Uterus (tissue), 4 donors: ENCODE results near the gene KCNJ9. TPM values are rescaled to one million over a fixed set of nuclear protein-coding genes. Genes with fewer than 3 reads are reported as not detected.

Experiments
- DNase-seq, 2 donors: peaks; one replicate each; pipeline ENCODE4 v3.0.0-alpha.2; 2019 to 2020
- H3K27ac ChIP-seq, 2 donors: fragments of 200-600 bp; sonication (generic); 1 replicate in 1 of 2; 2 replicates in 1 of 2; pipeline ENCODE4 v1.5.1; 2016 to 2018
- H3K27me3 ChIP-seq, 2 donors: fragments of 200-600 bp; sonication (generic); one replicate each; pipeline ENCODE4 v1.5.1; 2018 to 2019; ENCODE audit warnings: control low read depth in 1 of 2
- H3K36me3 ChIP-seq, 2 donors: fragments of 200-600 bp; sonication (generic); one replicate each; pipeline ENCODE4 v1.5.1; 2019; ENCODE audit warnings: control low read depth in 1 of 2
- H3K4me1 ChIP-seq, 2 donors: fragments of 200-600 bp; sonication (generic); one replicate each; pipeline ENCODE4 v1.5.1; 2018 to 2019; ENCODE audit warnings: control low read depth in 1 of 2
- H3K4me3 ChIP-seq, 2 donors: fragments of 200-600 bp; sonication (generic); 1 replicate in 1 of 2; 2 replicates in 1 of 2; pipeline ENCODE4 v1.5.1; 2018 to 2019; ENCODE audit warnings: mild to moderate bottlenecking in 1 of 2
- H3K9me3 ChIP-seq, 2 donors: fragments of 200-600 bp; sonication (generic); one replicate each; pipeline ENCODE4 v1.5.1; 2019; ENCODE audit warnings: control low read depth in 1 of 2
- POLR2A ChIP-seq, 2 donors: fragments of 450-650 bp; IDR thresholded peaks; one replicate each; pipeline ENCODE4 v1.6.1; 2016; ENCODE audit warnings: antibody characterized with exemption in 2 of 2, mild to moderate bottlenecking in 1 of 2, moderate library complexity in 1 of 2
- intact Hi-C: fragments of 100-400 bp; cut with DNase I; formaldehyde crosslinking; loops from one replicate; pipeline ENCODE4 v1.15.1; 2023; ENCODE audit warnings: low total_unique reads
- total RNA-seq, 4 donors: library from RNA; depleted of rRNA in 3 of 4; stranded (reverse); fragments of >200 nt in 3 of 4; gene quantifications; one replicate each; pipeline versions ENCODE4 v1.1.0 to v1.2.4, GENCODE V29; 2014 to 2023
- TF ChIP-seq, protein P1 (sequence below), 4 experiments: fragments of 200-600 bp in 2 of 4; fragments of 450-650 bp in 2 of 4; sonication (generic) in 2 of 4; IDR thresholded peaks; one replicate each; pipeline ENCODE4 v1.5.1; 2016 to 2019; ENCODE audit warnings: antibody characterized with exemption in 4 of 4, mild to moderate bottlenecking in 2 of 4, moderate library complexity in 1 of 4
- donor health status: DM: yes; HTN: yes; CAD: no.

Gene KCNJ9
- total RNA-seq, 4 donors from 2014 or later = 0.28 TPM; not detected in 3

DNA sequence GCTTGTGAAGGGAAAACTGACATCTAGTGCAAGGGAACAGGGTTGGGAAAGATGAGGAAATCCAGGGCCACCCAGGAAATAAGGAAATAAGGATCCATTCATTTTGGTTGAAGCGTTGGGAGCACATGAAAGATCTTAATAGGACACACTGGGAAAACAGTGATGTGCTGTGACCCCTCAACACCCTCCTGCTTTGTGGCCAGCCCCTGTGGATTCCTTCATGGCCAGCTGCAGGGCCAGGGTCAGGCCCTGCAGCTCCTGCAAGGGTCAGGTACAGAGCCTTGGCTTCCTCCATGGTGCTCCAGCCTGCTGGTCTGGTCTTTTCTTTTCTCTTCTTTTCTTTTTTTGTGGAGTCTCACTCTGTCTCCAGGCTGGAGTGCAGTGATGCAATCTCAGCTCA, 30.7 kb upstream of the KCNJ9 start:
- no peak for DNase-seq
- no peak overlapping the region for H3K4me3 ChIP-seq
- TF ChIP-seq, protein P1, sequence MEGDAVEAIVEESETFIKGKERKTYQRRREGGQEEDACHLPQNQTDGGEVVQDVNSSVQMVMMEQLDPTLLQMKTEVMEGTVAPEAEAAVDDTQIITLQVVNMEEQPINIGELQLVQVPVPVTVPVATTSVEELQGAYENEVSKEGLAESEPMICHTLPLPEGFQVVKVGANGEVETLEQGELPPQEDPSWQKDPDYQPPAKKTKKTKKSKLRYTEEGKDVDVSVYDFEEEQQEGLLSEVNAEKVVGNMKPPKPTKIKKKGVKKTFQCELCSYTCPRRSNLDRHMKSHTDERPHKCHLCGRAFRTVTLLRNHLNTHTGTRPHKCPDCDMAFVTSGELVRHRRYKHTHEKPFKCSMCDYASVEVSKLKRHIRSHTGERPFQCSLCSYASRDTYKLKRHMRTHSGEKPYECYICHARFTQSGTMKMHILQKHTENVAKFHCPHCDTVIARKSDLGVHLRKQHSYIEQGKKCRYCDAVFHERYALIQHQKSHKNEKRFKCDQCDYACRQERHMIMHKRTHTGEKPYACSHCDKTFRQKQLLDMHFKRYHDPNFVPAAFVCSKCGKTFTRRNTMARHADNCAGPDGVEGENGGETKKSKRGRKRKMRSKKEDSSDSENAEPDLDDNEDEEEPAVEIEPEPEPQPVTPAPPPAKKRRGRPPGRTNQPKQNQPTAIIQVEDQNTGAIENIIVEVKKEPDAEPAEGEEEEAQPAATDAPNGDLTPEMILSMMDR (IDR thresholded peaks at IDR 0.05) = no peak
- no peak for TF ChIP-seq POLR2A (IDR thresholded peaks at IDR 0.05)

DNA sequence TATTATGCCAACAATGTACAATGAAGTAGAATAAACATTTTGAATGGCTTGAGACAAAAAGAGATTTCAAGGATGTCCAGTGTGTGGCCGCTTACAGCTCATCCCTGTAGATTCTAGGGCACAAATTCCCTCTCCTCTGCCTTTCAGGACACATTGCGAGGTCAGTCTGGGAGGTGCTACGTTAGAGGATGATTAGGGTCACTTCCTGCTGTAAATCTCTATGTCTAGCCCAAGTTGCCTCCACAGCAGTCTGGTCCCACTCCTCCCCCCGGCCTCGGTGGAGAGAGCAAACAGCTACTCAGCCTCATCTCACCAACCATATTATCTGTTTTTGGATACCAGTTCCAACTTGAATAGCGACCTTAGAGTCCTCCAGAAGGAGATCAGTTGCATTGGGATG, 28.4 kb upstream of the KCNJ9 start:
- H3K27ac ChIP-seq = no peak overlapping the region
- TF ChIP-seq, protein P1 (IDR thresholded peaks at IDR 0.05) = no peak
- no peak for TF ChIP-seq POLR2A (IDR thresholded peaks at IDR 0.05)
- H3K4me1 ChIP-seq = no peaks in the 10 kb centered on the region
- DNase-seq = no peak
- H3K27me3 ChIP-seq = no peaks in the 10 kb centered on the region
- H3K9me3 ChIP-seq = no peaks in the 10 kb centered on the region
- intact Hi-C loops = no loop called here
- H3K4me3 ChIP-seq = no peak overlapping the region
- H3K36me3 ChIP-seq = no peaks in the 10 kb centered on the region

More for the DNA sequence above, 30.7 kb upstream of the KCNJ9 start:
- H3K9me3 ChIP-seq = no peaks in the 10 kb centered on the region
- no peaks in the 10 kb centered on the region for H3K4me1 ChIP-seq
- no peaks in the 10 kb centered on the region for H3K27me3 ChIP-seq
- no peak overlapping the region for H3K27ac ChIP-seq
- H3K36me3 ChIP-seq = no peaks in the 10 kb centered on the region
- intact Hi-C loops = no loop called here

DNA sequence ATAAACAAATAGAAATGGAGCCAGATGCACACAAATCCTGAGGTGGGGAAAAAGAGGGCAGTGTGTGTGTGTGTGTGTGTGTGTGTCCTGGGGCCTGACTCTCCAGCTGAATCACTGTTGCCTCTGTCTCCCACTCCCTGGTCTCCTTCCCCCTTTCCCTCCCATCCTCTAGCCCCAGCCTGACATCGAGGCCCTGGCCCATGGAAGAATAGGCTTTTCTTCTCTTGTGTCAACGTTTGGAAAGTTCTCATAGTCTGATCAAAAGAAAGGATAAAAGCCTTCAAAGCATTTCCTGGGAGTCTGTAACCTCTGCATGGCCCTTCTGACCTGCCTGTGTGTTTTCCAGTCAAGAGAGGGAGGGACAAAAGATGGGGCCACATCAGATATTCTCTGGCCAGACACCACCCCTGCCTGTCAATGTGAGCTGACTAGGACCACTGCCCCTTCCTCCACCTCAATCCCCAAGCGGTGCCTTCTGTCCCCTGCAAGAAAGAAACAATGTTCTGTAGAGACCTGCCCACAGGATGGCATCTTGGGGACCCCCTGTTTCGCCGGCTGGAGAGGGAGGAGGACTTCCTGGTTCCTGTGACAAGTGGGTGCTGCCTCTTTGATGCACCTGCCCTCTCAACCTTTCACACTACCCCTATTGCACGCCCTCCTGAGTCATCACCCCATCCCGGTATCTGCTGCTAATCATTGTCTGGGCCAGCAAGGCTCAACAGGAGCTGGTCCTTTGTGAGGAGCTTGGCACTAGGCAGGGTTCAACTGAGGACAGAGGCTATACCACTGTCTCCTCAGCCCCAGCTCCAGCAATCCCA, 27.6 kb upstream of the KCNJ9 start:
- no peaks in the 10 kb centered on the region for H3K4me1 ChIP-seq
- H3K9me3 ChIP-seq = no peaks in the 10 kb centered on the region
- H3K27ac ChIP-seq = no peak overlapping the region
- H3K4me3 ChIP-seq = no peak overlapping the region
- no peak for DNase-seq
- no peaks in the 10 kb centered on the region for H3K36me3 ChIP-seq
- TF ChIP-seq, protein P1 (IDR thresholded peaks at IDR 0.05) = no peak
- no peak for TF ChIP-seq POLR2A (IDR thresholded peaks at IDR 0.05)
- intact Hi-C loops = no loop called here
- H3K27me3 ChIP-seq = no peaks in the 10 kb centered on the region

DNA sequence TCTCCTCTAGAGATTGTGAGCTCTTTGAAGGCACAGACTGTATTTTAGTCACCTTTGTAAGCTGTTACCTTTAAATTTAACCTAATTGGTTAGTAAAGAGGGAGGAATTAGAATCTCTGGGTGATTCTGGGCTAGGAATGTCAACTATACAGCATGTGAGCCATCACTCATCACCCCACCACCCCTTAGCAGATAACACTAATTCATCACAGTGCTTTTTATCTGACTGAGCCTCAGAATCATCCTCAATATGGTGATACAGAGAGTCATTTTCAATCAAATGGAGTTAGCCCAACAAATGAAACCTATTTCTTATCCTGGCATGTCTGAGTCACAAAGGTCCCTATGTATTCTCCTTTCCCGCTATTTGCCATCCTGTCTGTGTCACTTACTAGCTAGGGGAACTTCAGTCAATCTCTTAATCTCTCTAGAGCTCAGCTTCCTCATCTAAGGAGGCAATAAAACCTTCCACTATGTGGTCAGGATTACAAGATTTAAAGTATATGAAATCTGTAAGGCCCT, 24.6 kb upstream of the KCNJ9 start:
- H3K36me3 ChIP-seq = no peaks in the 10 kb centered on the region
- no peak for DNase-seq
- H3K27me3 ChIP-seq = no peaks in the 10 kb centered on the region
- intact Hi-C loops = no loop called here
- TF ChIP-seq, protein P1 (IDR thresholded peaks at IDR 0.05) = no peak
- TF ChIP-seq POLR2A (IDR thresholded peaks at IDR 0.05) = no peak
- no peaks in the 10 kb centered on the region for H3K9me3 ChIP-seq
- H3K27ac ChIP-seq = no peak overlapping the region
- H3K4me3 ChIP-seq = no peak overlapping the region
- H3K4me1 ChIP-seq = no peaks in the 10 kb centered on the region

DNA sequence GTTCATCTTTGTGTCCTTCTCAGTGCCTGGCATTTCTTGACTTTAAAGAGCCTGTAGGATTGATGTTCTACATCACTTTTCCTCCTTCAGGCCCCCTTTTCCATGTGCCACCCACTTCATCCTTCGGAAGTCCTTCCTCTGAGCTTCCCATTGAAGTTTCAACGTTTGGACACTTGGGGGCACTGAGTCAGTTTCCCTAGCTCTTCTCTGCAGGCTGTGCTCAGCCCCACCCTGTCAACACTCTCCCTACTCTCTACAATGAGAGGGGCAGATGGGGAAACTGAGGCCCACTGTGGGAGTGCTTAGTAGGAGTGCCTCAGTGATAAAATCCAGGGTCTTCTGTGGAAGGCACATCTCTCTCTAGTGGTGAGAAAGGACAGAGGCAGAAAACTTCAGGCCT, 23.3 kb upstream of the KCNJ9 start:
- H3K4me1 ChIP-seq = no peaks in the 10 kb centered on the region
- no peak for DNase-seq
- H3K9me3 ChIP-seq = no peaks in the 10 kb centered on the region
- no peaks in the 10 kb centered on the region for H3K36me3 ChIP-seq
- TF ChIP-seq POLR2A (IDR thresholded peaks at IDR 0.05) = no peak
- TF ChIP-seq, protein P1 (IDR thresholded peaks at IDR 0.05) = no peak
- intact Hi-C loops = no loop called here
- no peak overlapping the region for H3K4me3 ChIP-seq
- no peaks in the 10 kb centered on the region for H3K27me3 ChIP-seq
- H3K27ac ChIP-seq = no peak overlapping the region
